HG03060 (cell line): ENCODE data around the gene BCOR.

Source experiments
- ATAC-seq: cut with Tn5 transposase; IDR thresholded peaks from one replicate; pipeline ENCODE4 v1.9.1; 2021; ENCODE audit warnings: low read depth, moderate number of reproducible peaks; ENCODE audit not compliant: unreplicated experiment

Gene BCOR

DNA sequence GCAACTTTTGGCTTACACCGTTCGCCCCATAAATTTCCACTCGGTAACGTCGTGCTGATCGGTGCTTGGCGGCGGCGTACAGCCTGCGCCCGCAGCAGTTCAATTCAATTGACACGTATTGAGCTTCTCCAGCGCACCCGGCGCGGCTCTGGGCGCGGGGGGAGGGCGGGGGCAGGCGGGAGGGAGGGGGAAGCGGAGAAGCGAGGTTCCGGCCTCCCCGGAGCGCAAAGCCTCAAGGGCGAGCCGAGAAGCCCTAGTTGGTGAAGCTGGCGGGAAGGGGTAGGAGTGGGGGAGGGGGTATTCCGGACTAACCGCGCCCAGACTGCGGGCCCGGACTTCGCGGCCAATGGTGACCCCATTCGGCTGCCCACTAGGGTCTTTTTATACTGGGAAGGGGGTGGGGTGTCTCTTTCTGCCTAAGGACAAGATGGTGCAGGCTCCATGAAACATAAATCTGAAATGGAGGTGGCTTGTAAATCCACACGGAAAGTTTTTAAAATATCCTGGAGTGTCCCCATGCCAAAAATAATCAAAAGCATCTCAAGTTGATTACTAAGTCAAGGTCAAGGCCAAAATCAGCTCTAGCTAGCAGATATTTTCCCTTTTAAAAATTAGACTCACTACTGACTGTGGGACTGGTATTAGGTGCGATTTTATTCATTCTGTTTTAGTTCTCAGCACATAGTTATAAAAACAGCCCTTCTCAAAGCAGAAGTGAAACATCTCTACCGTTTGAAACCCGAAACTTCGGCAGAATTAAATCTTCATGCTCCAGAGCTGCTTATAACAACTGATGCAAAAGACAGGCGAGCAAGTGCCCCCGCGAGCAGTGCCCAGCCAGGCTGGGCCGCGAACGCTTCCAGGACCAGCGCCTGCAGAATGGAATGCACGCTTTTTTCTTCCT is 1.5 kb upstream of the BCOR start:
- ATAC-seq = no peak

DNA sequence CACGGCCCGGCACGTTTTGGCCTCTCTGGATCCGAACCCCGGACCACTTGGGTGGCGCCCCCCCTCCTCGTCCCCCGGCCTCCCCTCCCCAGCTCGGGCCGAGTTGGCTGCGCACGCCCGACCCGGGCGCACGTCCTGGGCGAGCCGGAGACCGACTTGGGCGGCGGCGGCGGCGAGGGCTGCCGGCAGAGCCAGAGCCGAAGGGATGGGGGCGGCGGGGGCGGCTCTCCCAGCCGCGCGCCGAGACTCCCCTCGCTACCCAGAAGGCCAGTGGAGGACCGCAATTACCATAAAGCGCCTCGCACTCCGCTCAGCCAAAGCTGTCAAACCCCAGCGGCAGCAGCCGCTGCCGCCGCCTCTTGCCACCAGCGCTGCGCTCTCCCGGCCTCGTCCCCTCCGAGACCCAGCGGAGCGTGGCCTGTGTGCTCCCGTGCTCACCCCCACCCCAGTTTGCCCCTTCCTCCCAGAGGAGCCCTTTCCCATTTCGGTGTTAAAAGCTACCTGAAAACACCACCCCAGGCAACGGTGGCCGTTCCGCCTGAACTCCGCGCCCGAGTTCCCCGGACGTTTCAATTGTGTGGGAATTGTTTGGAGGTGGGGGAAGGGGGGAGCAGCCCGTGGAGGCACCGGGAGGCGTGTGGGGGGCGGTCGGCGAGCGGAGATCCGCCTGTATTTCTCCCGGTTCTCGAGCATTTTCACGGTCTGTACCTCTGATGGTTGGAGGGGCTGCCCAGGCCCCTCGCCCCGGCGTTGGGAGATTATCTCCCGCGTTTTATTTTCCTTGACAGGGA is 701 bp upstream of the BCOR start:
- no peak for ATAC-seq

DNA sequence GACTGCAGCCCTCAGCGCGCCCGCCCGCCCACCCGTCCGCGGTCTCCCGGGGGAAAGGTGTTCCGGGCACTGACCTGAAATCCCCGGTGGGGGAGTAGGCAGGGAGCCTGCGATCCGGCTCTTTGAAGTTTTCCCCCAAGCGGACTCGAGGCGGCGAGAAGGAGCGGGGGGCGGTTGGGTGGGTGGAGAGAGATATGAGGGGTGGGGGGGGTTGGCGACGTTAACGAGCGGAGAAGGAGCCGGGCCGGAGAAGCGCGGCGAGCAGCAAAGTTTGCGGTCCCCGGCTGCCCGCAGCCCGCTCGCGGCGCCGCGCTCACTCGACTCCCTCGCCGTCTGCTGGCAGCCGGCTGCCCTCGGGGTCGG is 636 bp downstream of the BCOR start:
- ATAC-seq = no peak

DNA sequence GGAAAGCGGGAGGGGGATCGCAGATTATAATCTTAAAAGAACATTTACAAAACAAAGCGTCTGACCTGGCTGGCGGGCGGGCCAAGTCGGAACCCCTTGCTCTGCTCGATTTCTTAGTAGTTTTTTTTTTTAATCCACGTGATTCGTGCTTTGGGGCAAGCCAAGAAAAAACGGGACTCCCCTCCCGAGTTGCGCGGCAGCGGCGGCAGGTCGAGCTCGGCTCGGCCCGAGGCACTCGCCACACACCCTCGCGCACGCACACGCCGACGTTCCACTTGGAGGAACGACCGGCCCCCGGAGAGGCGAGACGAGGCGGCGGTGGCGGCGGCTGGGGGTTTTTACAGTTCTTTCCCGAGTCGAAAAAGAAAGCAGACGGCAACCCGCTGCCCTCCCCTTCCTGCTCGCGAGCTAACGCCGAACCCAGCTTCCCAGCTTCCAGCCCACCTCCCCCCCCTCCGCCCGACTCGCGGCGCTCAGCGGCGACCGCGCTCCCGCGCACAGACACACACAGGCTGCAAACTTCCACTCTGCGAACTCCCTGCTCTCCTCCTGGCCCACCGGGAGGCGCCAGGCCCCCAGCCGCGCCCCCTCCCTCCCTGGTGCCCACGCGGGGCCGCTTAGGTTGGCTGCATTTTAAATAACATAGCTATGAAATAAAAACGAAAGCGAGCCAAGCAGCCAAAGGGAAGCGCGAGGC is 1.2 kb downstream of the BCOR start:
- no peak for ATAC-seq

DNA sequence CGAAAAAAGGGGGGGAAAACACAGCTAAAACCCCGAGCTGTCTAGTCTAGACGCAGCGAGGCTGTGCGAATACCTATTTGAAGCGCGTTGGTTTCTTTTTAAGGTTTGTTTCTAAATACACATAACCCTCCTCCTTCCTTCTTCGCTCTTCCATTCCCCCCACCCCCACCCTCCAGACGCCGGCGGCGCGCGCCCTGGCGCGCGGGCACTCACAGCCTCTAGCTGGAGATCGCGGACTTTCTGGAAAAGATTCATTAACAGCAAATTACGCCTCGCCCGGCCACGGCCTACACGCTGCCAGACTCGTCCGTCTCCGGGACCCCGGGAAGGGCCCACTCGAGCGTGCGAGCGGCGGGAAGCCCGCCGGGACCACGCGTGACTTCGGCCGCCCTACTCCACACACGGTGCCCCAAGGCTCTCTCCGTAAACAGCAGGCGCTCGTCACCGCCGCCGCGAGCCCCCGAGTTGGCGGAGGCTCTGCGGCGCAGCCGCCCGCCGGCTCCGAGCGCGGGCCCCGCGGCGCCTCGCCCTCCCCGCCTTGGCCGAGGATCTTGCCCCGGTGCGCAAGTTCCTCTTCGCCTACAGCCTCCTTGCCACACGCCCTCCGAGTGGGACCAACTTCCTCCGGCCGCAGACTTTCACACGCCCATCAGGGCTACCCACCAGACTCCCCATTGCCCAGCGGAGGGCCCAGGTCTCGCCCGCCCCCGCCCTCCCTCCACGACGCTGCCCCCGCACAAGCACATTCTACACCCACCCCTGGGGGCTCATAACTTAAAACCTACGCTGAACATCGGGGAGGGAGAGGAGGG is 2.0 kb downstream of the BCOR start:
- no peak for ATAC-seq

DNA sequence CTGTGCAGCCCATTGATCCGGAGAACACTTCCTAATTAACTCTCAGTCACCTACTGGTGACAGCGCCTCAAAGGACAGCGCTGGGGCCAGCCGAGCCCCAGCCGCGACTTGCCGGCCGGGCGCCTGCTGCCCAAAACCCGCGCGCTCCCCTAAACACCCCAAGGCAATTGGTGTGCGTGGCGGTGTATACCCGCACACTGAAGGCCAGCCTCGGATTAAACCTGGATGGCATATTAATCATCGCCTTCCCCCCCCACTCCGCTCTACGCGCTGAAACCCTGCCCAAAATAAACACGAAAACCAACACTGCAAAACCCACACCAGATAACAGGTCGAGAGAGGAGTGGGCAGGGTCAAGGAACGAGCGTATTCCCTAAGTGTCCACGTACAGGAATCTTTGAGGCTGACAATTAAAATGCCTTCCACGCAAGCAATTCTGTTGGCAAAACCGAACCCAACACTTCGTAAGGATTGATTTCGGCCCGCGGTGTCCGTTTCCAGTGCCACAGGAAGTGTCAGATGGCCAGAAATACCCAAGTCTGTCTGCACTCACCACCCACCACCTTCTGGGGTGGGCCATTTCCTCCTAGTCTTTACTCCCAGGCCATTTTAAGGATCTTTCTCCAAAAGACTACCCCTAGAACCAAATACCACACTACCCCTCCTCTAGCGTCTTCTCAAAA is 2.7 kb downstream of the BCOR start:
- ATAC-seq = no peak

DNA sequence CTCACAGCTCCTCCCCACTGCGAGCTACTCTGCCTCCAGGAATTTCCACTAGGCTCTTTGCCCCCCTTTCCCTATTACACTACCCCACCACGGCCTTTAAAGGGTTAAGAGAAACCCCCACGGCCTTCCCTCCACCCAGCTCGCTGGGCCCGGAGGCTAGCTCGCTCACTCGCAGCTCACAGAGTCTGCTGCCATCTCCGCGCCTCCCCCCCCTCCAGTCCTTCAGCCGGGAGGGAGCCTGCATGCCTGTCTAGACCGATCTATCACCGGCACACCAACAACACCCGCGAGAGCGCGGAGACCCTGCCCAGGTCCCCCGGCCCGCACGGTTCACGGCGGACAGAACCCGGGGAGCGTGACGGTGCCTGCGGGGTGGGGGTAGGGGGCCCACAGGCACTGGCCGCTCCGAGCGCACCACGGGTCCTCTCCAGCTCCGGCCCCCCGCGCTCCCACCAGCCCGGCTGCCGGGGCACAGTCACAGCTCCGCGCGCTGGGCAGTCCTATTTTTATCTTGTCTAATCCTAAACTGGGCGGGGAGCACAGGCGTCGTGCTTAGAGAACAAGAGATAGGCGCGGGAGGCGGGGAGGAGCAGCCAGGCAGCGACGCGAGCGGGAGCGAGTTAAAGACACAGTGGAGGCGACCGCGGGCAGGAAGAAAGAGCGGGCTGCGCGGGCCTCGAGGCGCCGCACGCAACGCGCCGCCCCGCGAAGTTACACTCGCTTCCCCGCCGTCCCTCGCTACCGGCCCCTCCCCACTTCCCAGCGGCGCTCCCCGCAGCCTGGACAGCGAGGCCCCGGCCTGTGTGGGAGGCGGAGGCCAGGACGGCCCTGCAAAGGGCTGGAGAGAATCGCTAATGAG is 3.5 kb downstream of the BCOR start:
- no peak for ATAC-seq

DNA sequence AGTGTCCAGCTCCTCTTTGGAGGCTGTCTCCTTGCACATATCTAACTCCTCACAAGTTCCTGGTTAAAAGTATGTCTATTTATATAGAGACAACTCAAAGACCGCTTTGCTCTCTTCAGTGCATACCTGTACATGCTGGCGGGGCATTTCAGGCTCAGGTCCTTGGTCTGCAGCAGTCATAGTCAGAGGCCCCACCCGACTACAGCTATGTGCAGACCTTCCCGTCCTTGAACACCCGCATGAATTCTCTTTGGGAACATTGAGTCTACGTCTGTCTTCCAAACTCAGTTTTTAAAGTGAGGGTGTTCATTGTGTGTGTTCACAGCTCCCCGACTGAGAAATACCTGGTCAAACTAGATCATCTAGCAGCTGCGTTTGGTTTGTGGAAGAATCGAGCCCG is 4.2 kb downstream of the BCOR start:
- no peak for ATAC-seq

DNA sequence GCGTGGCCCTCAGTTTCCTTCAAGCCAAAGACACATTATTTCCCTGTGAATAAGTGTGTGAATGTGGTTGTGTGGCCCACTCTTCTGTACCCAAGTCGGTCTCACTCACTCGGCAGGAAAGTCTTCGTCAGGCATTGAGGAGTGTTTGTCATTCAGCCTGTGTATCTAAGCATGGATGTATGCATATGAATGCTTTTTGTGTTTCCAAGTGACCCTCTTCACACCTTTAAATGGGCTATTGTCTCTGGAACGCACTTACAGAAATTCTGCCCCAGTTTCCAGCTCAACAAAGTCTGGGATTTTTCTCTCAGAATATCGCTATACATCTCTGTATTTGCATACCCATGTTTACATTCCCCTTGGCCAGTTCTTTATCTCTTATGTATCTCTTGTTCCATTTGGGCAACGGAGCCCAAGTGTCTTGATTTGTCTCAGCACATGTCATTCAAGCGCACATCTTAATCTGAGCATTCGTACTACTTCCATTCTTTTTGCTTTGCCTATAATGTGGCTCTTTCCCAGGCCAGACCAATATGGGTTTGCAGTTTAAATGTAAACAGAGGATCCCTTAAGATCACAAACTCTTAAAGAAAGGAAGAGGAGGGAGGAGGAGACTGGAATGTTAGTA is 4.8 kb downstream of the BCOR start:
- no peak for ATAC-seq

DNA sequence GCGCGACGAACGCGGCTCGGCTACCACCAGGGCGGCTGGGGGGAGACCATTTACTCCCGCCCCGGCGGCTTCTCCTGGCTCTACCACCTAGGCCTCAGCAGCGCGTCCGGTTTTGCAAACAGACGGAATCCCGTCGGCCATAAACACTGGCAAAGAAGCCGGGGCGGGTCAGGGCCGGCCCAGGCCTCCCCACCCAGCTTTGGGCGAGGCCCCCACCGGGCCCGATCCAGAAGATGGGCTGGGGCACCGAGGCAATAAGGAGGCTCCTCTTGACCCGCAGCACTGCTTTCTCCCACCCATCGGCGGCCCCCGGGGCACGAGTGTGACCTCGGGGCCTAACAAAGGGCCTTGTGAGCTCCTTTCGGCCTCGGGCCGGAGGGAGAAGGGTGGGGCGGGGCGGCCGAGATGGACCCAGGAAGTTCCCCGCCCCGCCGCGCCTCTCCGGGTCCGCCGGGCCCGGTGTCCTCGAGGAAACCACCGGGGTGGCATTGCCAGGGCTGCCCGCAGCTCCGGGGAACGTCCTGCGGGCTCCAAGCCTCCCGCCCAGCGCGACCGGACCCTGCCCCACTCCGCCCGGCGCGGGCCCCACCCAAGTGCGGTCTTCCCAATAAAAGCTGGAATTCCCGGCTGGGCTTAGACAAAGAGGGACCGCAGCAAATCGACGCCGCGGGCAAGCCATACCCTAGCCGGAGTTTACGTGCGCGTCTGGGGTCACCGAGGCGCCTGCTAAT is 5.9 kb downstream of the BCOR start:
- ATAC-seq = no peak

DNA sequence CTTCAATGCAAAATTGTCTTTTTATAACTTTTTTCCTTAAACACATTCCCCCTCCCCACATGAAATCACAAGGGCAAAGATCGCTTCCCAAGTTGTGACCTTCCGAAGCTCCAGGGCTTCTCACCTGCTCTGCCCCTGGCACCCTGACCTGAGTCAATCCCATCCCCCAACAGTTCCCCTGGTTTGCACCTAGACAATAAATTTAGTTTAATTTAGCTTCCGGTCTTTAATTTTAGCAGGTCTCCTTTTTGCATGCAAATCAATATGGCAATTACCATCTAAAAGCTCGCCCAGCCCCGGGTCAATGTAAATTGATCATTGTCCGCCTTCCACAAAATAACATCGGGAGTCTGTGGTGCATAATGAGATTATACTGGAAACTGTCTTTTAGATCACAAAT is 6.8 kb downstream of the BCOR start:
- ATAC-seq = no peak

DNA sequence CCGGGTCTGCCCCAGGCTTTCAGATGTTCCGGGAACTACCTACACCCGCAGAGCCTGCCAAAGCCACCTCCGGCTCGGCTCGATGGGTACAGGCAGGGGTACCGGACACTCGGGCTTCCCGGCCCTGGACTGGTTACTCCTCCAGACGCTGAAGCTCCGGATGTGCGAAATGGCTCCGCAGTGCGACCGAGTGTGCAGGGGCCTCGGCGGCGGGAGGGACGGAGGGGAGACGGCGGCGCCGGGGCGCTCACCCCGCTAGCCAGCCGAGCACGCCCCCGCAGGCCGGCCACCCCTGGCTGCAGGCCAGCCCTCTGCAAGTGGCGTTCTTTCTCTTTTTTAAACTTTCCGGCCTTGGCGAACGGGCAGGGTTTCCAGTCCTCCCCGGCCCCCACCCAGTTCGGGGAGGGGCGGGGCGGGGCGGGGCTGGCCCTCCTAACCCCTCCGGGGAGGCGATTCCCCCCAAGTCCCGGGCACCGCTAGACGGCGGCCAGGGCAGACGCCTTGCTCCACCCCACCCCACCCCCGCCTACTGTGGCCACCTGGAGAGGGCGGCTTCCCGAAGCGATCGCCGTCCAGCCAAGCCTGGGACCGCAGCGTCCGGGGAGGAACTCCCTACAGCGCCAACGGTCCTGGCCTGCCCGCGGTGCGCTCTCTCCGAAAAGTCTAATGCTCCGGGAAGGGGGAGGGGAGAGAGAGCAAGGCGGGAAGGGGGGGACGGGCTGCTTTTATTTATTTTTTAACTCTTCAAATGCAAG is 7.5 kb downstream of the BCOR start:
- no peak for ATAC-seq

DNA sequence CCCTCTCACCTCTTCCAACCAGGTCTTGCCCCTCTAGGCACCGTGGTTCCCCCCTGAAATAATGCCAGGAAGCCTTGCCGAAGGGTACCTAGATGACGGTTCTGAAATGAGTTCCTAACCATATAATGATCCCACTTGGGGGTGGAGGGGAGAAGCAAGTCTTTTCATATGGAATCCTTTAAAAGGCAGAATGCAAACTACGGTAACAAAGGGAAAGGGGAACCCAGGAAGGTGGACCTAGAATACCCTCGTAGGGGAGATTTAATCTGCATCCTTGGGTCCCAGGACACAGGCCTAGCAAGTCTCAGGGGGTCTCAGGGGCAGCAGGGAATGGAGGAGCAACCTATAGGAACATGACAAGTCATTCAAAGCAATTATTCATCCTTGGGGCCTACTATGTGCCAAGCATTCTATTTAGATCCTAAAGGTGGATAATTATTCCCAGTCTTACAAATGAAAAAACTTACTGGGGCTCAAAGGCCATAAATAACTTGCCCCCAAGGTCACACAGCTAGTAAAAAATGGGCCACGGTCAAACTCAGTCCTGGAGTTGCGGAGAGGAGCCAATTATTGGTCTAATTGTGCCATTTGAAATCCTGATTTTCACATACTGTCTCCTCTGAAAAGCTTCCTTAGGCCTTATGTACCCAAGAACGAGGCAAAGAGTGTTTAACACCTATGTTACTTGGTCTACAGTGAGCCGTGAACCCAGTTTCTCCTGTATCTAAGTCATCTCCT is 8.8 kb downstream of the BCOR start:
- no peak for ATAC-seq

DNA sequence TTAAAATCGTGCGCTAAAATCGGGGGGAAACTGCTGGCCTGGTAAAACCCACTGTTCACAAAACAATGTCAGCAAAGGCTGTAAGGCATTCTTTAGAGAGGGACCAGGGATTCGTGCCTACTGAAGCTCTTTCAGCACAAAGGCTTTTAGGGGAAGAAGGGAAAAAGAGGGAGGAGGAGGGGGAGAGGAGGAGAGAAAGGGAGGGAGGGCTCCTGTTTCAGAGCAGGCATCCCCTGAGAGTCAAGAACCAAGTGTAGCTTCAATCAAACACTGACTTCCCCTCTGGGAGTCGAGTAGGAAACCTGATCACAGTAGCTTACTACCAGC is 9.5 kb downstream of the BCOR start:
- ATAC-seq = no peak

DNA sequence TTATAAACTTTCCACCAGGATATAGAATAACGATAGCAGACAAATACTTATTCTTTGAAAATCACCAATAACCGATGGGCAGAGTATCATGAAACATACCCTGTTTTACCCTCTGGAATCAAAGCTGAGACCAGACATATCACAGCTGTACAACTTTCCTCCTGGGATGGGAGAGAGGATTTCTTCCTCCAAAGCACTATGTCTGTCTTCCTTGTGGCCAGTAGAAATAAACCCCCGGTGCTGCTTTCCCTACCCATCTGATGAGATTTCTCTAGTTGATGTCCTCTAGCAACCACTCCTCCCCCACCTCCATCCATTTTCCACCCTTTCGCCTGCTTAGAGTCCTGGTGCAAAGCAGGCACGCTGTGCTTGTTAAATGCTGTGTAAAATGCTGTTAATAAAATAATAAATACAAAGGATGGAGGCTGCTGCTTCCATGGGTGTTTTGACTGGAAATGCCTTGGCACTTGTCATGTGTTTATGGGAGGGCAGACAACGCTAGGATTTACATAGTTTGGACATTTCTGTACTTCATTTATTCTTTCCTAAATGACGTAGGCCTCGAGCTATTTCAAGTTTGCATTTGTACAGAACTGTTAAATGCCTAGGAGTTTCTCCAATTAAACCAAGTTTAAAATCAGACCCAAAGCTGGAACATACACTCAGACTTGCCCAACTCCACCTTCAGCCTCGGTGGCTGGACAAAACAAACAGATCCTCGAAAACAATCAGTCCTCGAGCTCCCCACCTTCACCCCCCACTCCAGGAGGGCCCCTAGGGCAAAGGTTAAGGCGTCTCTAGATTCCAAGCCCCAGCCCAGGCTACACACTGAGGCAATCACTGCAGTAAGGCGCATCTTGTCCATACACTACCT is 10.1 kb downstream of the BCOR start:
- ATAC-seq = no peak
